HPDE6-E6E7 (cell line): Measurements from ENCODE around the gene EVL.

Experiments used
- DNase-seq: peaks from one replicate; pipeline ENCODE4 v3.0.0; 2011; ENCODE audit warnings: missing footprints; ENCODE audit errors: extremely low spot score

EVL gene

DNA sequence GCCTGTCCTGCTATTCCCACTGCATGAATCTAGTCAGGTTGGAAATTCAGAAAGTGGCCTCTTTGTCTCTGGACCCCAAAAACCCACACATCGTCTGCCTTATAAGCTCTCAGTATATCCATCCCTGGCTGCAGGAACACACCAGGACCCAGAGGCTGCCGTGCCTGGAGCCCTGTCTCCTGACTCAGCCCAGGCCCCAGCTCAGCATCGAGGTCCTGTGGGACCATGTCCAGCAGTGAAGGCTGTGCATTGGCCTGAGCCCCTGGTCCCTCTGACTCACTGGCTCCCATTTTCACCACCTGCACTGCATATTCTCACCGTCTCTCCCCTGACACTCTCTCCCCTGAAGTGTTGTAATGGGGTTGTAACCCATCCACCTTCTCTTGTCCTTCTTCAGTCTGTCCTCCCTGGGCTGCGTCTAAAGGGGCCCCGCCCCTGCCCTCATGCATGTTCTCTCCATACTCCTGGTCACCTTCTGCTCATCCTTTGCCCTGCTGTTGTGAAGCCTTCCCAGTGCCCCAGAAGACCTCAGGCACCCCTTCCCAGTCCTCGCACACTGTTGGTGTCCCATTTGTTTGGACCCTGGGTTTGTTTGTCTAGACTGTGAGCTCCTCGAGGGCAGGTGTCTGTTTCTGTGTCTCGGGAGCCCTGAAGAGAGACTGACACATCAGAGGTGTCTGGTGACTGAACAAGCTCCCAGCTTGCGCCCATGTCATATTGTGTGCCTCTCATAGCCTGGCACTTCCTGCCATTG lies 43.8 kb downstream of the EVL start:
- no peak for DNase-seq

DNA sequence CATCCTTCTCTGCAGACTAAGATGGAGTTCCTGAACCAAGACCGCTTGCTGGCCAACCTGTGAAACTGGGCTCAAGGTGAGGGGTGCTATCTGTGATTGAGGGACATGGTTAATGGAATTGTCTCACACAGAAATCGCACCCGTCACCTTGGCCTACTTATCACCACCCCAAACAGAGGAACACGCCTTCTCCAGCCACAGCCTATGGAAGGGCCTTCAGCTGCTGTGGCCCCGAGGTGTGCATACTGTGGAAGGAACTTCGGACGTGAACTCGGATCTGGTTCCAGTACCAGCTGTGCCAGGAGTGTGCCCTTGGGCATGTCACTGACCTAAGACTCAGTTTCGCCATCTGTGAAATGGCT lies 44.4 kb downstream of the EVL start:
- DNase-seq, result no peak

DNA sequence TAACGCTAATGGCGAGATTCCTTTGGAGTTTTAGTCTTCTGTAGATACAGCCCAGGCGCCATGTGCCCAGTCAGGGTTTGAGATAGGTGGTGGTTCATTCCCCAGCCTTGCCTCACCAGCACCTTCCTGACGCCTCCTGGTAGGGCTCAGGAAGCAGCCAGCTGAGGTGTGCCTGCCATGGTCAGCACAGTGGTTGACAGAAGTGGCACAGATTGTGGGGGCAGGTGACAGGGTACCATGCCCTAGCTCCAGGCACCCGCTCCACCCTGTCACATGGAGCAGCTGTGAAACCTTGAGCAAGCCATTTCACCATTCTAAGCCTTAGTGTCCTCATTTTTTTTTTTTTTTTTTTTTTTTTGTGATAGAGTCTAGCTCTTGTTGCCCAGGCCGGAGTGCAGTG lies 45.6 kb downstream of the EVL start:
- DNase-seq, result no peak

DNA sequence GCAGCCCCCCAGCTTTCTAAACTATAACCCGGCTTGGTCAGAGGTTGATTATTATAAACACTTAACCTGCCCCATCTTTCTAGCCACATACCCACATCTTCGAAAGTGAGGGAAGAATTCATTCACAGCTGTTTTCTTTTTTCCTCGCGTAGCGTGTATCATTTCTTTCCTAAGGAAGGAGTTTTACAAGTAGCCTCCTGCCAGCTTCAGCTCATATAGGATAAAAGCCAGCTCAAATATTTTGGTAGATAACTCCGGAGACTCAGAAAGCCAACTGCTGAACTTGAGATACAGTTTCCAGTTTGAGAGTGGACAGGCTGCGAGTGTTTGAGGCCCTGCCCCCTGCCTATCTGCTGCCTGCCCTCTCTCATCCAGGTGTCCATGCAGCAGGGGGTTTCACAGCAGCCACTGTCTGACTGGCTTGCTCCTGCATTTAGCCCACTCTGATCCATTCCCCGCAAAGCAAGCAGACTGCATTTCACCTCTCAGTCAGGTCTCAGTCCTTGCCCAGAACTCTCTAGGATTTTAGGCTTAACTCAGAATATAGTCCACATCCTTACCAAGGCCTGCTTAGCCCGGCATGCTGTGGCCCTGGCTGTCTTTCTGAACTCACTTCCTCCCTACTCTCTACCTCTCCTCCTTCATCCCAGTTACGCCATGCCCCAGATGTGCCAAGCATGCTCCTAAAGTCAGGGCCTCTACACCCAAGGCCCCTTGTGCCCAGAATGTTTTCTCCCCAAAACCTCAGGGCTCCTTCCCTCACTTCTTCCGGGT lies 46.9 kb downstream of the EVL start:
- no peak for DNase-seq

DNA sequence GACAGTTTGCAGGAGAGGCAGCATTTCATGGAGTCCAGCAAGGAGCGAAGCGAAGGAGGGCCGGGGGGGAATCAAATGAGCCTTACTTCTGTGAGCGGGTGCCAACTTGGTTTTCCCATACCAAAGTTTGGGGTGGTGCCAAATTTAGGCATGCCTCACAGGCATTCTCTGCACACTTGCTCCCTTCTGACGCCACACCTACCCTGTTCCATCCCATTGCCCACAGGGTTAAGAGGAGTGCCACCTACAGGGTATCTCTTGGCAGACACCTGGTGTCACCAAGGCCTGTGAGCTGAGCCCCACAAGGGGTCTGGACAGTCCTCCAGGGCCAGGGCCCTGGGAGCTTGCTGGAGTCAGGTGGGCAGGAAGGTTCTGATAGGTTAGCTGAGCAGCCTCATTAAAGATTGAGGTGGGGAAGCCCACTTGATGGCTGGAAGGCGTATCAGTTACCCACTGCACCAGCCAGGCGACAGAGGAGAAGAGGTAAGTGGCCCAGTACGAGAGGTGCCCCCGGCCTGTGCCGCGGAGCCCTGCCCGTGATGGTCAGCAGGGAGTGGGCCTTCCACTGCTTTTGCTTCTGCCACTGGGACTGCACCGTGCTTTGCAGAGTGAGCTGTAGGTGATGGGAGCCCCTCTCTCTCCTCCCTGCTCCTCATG lies 49.0 kb downstream of the EVL start:
- DNase-seq, result no peak

DNA sequence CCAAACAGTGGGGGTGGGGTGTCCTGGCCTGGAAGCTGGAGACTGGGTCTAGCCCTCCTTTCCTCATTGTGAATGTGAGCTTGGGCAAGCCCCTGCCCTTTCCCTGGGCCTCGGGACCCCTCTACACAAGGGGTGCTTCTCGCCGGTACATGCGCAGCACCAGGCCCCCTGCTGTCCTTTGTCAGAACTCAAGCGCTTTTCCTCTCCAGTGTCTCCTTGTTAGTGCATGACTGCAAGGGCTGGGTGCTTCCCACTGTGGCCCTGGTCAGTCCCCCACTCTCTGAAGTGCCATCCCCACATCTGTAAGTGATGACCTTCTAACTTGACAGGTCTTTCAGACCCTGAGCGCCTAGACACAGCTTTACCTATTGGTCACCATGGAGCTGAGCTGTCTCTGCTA lies 50.0 kb downstream of the EVL start:
- no peak for DNase-seq

DNA sequence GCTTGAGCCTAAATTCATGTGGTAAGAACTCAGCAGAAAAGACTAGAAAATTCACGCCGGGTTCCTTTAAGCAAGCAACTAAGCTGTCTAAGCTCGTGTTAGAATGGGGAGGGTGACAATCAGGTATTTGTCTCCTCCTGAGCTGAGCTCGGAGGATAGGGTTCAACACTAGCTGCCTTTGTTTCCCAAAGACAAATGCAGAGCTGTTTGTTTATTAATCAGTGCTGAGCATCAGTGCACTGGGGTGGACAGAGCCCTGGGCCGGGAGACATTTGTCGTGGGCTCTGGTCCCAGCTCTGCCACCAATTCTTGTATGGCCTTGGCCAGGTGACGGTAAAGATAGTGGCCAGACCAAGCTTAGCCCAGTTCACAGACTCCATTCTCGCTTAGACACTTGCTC lies 50.5 kb downstream of the EVL start:
- no peak for DNase-seq

DNA sequence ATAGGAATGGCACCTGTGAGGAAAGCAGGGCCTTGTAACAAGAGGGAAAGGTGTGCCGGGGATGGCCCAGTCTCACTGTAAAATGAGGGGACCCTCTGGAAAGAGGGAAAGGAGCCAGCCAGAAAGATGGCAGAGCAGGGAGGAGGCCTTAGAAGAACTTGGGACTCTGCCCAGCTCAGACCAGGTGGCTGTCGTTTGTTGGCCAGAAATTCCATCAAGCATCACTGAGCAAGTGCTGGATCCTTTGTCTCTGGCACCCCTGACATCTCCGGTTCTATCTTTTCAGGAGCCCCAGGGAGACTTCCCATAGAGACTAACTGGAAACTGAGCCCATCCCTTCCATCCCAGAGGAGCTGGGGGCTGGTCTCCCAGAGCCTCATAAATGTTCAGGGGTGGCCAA lies 50.9 kb downstream of the EVL start:
- DNase-seq, result no peak

DNA sequence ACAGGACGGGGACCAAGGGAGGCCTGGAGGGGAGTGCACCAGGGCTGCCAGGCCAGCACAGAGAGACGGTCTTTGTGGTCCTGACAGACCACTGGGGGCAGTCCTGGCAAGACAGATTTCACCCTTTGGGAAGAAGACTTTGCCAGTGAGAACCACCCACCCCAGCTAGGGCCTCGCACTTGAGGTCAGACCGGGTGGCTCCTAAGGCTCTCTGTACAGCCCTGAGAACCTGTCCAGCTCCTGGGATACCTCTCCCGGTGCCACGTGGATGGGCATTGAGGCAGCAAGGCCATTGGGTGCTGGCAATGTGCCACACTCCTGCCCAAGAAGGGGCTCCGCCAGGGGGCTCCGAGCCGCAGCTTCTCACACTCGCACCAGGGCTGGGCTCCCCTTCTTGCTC lies 51.8 kb downstream of the EVL start:
- DNase-seq, result no peak

DNA sequence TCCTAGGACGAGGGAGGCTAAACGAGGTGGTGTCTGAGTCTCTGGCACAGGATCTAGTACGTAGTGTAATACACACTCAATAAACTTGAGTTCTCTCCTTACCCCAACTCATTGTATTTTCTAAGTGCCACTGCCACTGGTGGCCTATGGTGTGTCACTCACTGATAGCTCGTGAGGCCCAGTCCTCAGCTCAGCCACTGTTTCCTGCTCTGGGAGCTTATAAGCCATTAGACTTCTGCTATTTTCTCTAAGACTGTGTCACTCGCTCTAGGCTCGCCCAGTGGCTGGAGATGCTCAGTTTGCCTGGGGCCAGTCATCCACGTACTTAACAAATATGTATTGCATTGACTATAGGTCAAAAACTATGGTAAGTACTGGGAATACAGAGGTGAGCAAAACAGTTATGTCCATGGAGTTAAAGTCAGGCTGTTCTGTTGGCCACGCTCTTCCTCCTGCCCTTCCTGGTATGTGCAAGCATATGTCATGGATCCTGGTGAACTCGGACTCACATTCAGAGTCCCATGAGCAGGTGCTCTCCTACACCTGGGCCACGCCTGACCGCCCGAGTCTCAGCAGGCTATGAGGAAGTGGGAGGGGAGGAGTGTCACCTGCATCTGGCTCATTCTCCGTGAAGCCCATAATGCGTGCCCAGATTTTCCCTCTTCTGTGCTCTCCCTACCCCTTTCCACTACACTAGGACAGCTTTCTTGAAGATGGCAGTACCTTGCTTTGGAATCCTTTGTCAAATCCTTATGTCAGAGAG lies 52.6 kb downstream of the EVL start:
- no peak for DNase-seq

DNA sequence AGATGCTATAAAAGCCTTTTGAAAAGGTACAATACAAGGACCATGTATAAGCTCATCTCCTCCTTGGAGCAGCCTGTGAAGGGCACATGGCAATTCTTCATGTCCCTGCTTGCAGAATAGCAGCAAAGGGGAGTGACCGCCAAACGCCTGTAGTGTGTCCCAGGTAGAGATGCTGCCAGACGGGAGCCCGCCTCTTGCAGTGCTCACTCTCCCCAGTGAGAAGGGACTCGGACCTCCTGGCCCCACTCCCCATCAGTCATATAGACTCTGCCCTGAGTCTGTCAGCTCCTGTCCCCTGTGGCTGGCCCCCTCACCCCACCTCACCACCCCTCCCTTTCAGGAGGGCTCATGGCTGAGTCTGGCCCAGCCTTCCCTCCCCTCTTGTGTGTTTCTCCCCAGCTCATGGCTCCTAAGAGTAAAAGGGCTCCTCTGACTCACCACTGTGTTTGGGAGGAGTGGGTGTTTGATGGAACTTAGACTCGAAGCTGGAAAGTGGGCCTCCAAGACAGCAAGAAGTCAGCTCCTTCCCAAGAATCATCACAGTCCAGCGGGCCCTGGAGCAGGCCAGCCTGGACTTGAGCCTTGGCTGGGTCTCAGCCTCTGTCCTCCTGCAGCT lies 53.3 kb downstream of the EVL start:
- DNase-seq, result no peak

DNA sequence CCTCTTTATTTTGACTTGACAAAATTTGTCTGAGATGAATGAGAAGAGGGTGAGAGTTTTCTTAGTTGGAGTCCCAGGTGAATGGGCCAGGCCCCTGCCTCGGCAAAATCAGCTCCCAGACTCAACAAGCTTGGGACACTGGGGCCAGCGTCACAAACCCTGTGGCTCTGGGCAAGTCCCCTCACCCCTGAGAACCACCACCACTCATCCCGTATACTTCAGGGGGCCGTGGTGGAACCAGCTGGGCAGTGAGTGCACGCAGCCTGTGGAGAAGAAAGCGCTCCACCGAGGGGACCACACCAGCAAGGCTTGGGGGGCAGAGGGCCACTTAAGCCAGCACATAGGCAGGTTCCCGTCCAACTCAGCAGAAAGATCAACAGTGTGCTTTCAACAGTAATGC lies 54.0 kb downstream of the EVL start:
- DNase-seq, result no peak

DNA sequence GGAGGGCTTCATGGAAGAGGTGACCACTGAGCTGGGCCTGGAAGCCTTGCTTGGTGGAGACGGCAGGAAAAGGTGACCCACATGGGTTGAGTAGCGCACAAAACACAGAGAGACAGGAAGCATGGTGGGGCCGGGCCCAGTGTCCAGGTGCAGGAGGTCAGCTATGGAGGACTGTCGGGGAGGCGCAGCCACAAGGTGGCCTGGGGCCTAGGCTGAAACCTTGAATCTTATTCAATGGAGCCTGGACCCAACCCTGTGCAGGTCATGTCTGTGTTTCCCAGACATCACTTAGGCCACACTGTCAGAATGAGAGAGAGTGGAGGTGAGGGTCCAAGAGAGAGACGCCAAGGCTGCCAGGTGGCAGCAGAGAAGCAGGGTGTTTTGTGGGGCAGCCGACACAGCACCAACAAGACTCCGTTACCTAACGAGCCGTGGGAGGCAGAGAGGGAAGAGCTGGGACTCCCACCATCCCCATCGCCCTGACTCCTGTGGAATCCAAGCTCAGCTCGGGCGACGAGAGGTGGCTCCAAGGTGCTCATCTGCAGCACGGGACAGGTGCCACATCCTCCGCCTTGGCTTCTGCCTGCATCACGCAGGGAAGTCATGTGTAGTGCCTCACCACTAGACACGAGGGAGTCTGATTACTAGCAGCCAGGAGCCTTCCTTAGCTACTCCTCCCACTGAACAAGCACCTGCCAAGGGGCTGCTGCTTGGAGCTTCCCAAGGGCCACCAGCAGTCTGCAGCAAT lies 55.5 kb downstream of the EVL start:
- no peak for DNase-seq

DNA sequence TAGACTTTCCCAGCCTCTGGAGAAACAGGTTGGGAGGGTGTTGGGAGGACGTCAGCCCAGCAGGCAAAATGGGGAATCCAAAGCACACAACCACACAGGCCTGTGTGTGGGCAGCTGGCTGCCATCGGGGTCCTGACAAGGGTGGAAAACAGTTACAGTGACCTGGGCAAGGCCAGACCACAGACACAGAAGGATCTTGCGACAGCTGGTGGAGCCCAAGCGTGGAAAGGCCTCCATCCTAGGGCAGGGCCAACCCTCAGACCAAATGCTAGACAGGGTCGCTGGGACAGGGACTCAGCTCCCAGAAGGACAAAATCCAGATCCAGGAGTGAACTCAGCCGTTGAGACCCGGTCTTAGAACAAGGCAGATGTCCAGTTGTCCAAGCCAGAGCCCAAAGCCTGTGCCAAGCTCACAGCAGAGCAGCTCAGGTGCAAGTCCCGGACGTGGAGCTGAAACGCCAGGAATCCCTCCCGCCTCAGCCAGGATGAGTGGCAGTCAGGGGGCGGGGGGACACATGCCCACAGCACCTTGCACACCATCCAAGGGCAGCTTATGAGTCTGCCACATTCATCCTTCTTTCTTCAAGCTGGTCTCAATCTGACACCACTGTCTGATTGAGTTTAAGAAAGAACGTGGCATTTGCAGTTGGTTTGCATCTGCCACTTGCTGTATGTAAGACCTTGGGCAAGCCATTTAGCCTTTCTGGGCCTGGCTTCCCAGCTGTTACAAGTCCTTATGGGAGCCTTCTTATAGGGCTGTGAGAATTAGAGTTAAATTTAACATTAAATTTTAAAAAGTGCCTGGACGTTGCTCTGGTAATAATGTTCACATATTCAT lies 56.6 kb downstream of the EVL start:
- no peak for DNase-seq

DNA sequence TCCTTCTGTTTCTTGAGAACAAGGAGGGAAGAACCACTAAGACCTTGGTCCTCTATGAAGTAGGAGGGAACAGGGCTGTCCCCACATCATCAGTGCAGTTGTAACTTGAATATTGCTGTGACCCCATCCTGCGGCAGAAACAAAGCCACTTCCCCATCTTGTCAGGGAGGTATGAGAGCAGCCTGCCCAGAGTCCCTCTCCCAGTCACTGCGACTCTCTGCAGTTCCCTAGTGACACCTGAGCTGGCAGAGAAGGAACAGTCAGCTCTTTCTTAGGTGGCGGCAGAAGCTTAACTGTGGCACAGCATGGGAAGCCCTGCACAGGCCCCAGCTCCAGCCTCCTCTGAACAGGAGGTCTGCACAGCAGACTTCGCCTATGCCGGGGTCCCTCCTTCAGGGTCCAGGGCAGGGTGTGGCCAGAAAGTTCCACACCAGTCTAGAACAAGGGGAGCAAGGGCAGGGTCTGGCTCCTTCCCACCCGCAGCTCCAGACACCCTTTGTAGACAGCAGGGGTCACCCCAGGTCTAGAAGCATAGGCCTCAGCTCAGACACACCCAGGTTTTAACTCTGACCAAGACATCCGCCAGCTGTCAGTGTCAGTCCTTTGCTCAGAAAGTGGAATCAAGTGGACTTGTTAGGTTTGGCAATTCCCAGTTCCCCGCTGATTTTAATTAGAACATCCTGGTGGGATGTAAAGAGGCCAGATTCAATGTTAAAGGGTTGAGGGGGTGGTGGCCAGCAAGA lies 57.4 kb downstream of the EVL start:
- no peak for DNase-seq

DNA sequence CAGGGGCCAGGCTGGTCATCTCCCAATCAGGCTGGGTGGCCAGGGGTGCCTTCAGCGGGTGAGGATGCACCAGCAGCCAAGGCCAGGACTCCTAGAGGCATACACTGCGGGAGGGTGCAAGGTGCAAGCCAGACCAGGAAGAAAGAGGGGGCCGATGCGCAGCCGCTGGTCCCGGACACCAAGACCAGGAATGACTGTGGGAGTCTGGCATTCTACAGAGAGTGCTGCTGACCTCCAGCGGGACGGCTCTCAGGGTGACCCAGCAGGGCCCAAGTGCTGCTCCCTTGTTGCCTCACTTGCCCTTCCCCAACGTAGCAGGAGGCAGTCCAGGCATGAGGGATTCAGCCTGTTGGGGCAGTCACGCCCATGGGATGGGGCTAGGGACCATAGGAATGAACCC lies 58.4 kb downstream of the EVL start:
- no peak for DNase-seq

DNA sequence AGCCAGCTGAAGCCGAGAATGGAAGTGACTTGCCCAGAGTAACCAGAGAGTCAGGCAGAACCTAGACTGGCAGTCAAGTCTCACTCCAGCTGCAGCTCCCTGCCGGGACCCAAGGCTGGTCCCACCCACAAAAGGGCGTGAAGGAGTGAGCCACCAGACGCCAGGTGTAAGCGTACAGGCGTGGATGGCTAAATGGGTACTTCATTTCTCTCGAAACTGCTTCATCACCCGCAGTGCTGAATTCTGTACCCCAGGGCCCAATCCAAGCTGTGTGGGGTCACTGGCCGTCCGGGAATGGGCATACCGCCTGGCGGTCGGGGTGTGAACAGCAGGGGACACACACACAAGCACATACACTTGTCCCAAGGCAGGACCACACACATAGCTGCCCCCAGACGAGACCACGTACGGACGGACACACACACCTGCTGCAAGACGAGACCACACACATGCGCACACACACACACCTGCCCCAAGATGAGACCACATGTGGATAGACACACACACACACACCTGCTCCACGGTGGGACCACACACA lies 59.4 kb downstream of the EVL start:
- no peak for DNase-seq

DNA sequence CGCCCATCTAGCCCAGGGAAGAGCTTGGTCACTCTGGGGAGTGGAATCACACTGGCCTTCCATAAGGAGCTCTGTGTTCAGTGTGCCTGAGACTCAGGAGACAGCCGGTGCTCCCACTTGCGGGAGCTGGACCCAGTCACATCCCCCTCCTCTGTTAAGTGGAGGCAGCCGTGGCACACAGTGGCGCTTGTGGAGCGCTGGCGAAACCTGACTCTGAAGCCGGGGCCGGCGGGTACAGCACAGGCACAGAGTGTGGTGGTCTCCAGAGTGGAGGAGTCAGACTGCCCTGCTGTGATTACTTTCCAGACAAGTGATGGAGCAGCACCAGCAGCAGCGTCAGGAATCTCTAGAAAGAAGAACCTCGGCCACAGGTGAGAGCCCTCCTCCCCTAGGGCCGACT lies 61.2 kb downstream of the EVL start:
- no peak for DNase-seq

DNA sequence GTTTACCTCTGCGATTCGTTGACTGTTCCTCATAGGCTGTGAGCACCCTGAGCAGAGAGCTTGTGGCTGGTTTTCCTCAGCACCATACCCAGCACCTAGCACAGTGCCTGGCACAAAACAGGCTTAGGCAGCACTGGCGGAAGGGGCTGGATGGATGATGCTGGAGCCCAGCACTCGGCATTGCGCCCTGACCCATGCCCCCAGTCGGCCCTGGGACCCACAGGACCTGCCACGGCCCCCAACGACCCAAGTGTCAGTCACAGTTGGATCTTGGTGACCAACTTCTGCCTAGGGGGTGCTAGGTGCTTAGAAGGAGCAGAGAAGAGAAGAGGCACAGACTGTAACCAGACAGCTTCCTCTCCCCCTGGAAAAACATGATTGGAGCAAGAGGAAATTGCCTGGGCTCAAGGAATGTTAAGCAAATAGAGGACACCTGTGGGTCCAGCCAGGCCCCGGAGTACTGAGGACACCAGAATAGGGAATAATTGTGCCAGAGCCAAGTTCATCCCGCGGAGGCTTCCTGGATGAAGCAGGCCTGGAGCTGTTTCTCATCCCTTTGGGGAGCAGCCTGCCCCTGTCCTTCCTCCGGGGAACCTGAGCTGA lies 62.7 kb downstream of the EVL start:
- no peak for DNase-seq
